ENCODE data around the gene OR2T6.

DNA sequence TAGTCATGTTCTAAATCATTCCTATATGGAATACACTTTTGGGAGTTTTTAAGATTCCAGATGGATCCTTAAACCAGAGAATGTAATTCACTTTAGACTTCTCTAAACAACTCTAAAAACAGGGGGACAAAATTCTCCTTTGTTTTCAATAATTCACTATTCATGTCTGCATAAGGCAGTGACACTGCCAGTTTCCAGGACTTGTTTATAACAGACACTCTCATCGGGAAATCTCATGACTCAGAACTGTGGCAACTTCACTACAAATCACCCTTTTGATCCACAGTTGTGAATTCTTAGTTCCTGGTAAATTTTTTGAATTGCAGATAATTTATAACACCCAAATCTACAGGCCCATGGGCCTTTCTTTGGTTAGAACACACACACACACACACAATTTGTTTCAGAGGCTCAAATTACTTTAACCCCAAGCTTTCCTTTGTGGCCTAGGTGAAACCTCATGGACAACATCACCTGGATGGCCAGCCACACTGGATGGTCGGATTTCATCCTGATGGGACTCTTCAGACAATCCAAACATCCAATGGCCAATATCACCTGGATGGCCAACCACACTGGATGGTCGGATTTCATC lies 14.3 kb upstream of the OR2T6 start, which contains the start of gene OR2T4:
- no peak for TF ChIP-seq CTCF (conservative IDR thresholded peaks at IDR 0.05; ENCODE audit: low read depth, low read length)
- TF ChIP-seq EZH2phosphoT487 (IDR thresholded peaks at IDR 0.05; ENCODE audit: borderline replicate concordance, low read length) = no peak

Measured in PC-3 (cell line).